HepG2 (cell line): ENCODE measurements around the gene SGO1. TPM values are rescaled to one million over a fixed set of nuclear protein-coding genes. Genes with fewer than 3 reads are reported as not detected.
A peak's percentile ranks its signal among the peaks of the same experiment; 100 is the strongest.

Experiments
- CC2D1A ChIP-seq: sonication (generic); formaldehyde crosslinking; IDR thresholded peaks from 2 replicates; pipeline ENCODE4 v1.8.1; 2023; ENCODE audit warnings: mild to moderate bottlenecking, missing genetic modification reagents
- EEA1 ChIP-seq: sonication (generic); formaldehyde crosslinking; IDR thresholded peaks from 2 replicates; pipeline ENCODE4 v1.5.1; 2020; ENCODE audit warnings: mild to moderate bottlenecking, missing genetic modification reagents, borderline replicate concordance
- FOXC1 ChIP-seq: sonication (generic); formaldehyde crosslinking; IDR thresholded peaks from 2 replicates; pipeline ENCODE4 v1.8.0; 2022; ENCODE audit warnings: mild to moderate bottlenecking, missing genetic modification reagents, borderline replicate concordance
- HOXA9 ChIP-seq: sonication (generic); formaldehyde crosslinking; IDR thresholded peaks from 2 replicates; pipeline ENCODE4 v1.8.1; 2022; ENCODE audit warnings: missing genetic modification reagents, mild to moderate bottlenecking, moderate library complexity, borderline replicate concordance
- IKZF4 ChIP-seq: sonication (generic); formaldehyde crosslinking; IDR thresholded peaks from 2 replicates; pipeline ENCODE4 v1.5.1; 2020; ENCODE audit warnings: borderline replicate concordance, mild to moderate bottlenecking, low read depth, missing genetic modification reagents; ENCODE audit errors: not compliant biosample characterization
- NR2F2 ChIP-seq: IDR thresholded peaks from 2 replicates; pipeline ENCODE4 v1.6.1; 2012; ENCODE audit warnings: low read depth, inconsistent platforms, borderline replicate concordance
- PAWR ChIP-seq: sonication (generic); formaldehyde crosslinking; IDR thresholded peaks from 2 replicates; pipeline ENCODE4 v1.4.0; 2020; ENCODE audit warnings: missing genetic modification reagents, mild to moderate bottlenecking, borderline replicate concordance
- SRF ChIP-seq: IDR thresholded peaks from 2 replicates; pipeline ENCODE4 v1.6.1; 2011; ENCODE audit warnings: mild to moderate bottlenecking, low read depth, low read length, moderate library complexity
- SSRP1 ChIP-seq: IDR thresholded peaks from 2 replicates; pipeline ENCODE4 v1.6.1; 2016; ENCODE audit warnings: control low read depth
- TARDBP ChIP-seq: sonication (generic); formaldehyde crosslinking; IDR thresholded peaks from 2 replicates; pipeline ENCODE4 v1.8.0; 2022; ENCODE audit warnings: mild to moderate bottlenecking, missing genetic modification reagents
- TBL1XR1 ChIP-seq: fragments of 150-350 bp; IDR thresholded peaks from 2 replicates; pipeline ENCODE4 v1.6.1; 2014; ENCODE audit warnings: borderline replicate concordance, low read length; ENCODE audit not compliant: partially characterized antibody
- TCF7 ChIP-seq: sonication (generic); IDR thresholded peaks from 2 replicates; pipeline ENCODE4 v1.6.1; 2016; ENCODE audit warnings: antibody characterized with exemption, low read depth
- ZFP41 ChIP-seq: sonication (generic); formaldehyde crosslinking; IDR thresholded peaks from 2 replicates; pipeline ENCODE4 v1.4.0; 2020; ENCODE audit warnings: mild to moderate bottlenecking, missing genetic modification reagents, borderline replicate concordance
- ZNF121 ChIP-seq: sonication (generic); formaldehyde crosslinking; IDR thresholded peaks from 2 replicates; pipeline ENCODE4 v1.5.0; 2020; ENCODE audit warnings: mild to moderate bottlenecking, missing genetic modification reagents
- ZNF251 ChIP-seq: sonication (generic); formaldehyde crosslinking; IDR thresholded peaks from 2 replicates; pipeline ENCODE4 v1.9.0; 2021; ENCODE audit warnings: mild to moderate bottlenecking, missing genetic modification reagents
- ZNF326 ChIP-seq: sonication (generic); formaldehyde crosslinking; IDR thresholded peaks from 2 replicates; pipeline ENCODE4 v1.4.0; 2020; ENCODE audit warnings: missing genetic modification reagents, borderline replicate concordance
- ZNF552 ChIP-seq: sonication (generic); formaldehyde crosslinking; IDR thresholded peaks from 2 replicates; pipeline ENCODE4 v1.9.0; 2022; ENCODE audit warnings: missing genetic modification reagents, mild to moderate bottlenecking, borderline replicate concordance
- ZNF562 ChIP-seq: sonication (generic); formaldehyde crosslinking; IDR thresholded peaks from 2 replicates; pipeline ENCODE4 v1.8.0; 2022; ENCODE audit warnings: missing genetic modification reagents, borderline replicate concordance
- ZNF672 ChIP-seq: sonication (generic); formaldehyde crosslinking; IDR thresholded peaks from 2 replicates; pipeline ENCODE4 v1.8.1; 2022; ENCODE audit warnings: missing genetic modification reagents
- ZNF775 ChIP-seq: sonication (generic); formaldehyde crosslinking; IDR thresholded peaks from 2 replicates; pipeline ENCODE4 v1.4.0; 2020; ENCODE audit warnings: missing genetic modification reagents, mild to moderate bottlenecking, moderate library complexity, borderline replicate concordance
- polyA plus RNA-seq, 8 experiments: library from polyadenylated mRNA; depleted of rRNA in 3 of 8; stranded (reverse) in 7 of 8; unstranded in 1 of 8; fragments of >200 nt; fragmentation: Illumina TruSeq in 4 of 8; extraction: Trizol in 4 of 8; gene quantifications; 2 replicates each; pipeline versions ENCODE4 v1.2.1 to v1.2.3, GENCODE V29; 2011 to 2016; ENCODE audit warnings: low read depth in 4 of 8, missing spikeins in 1 of 8, mixed read lengths in 1 of 8; ENCODE audit not compliant: insufficient read depth in 1 of 8
- total RNA-seq, 5 experiments: library from RNA; depleted of rRNA; stranded (reverse); fragments of >200 nt; fragmentation: Illumina TruSeq; extraction: Trizol; gene quantifications; 2 replicates each; pipeline ENCODE4 v1.2.3, GENCODE V29; 2016; ENCODE audit warnings: low read depth in 1 of 5
- TF ChIP-seq, protein P1 (sequence below): IDR thresholded peaks from 2 replicates; pipeline ENCODE4 v1.4.0; 2020; ENCODE audit warnings: mild to moderate bottlenecking, missing genetic modification reagents
- TF ChIP-seq, protein P2 (sequence below): sonication (generic); formaldehyde crosslinking; IDR thresholded peaks from 2 replicates; pipeline ENCODE4 v1.5.1; 2020; ENCODE audit warnings: missing genetic modification reagents, mild to moderate bottlenecking, borderline replicate concordance
- TF ChIP-seq, protein P3 (sequence below): sonication (generic); formaldehyde crosslinking; IDR thresholded peaks from 2 replicates; pipeline ENCODE4 v1.9.0; 2021; ENCODE audit warnings: missing genetic modification reagents, mild to moderate bottlenecking, borderline replicate concordance

Gene SGO1
- total and polyA plus RNA-seq, 2 of the 13 experiments (the other 11 are each of a cell fraction or from before 2014, with no cell fraction given): 2.1 to 16.1 TPM

DNA sequence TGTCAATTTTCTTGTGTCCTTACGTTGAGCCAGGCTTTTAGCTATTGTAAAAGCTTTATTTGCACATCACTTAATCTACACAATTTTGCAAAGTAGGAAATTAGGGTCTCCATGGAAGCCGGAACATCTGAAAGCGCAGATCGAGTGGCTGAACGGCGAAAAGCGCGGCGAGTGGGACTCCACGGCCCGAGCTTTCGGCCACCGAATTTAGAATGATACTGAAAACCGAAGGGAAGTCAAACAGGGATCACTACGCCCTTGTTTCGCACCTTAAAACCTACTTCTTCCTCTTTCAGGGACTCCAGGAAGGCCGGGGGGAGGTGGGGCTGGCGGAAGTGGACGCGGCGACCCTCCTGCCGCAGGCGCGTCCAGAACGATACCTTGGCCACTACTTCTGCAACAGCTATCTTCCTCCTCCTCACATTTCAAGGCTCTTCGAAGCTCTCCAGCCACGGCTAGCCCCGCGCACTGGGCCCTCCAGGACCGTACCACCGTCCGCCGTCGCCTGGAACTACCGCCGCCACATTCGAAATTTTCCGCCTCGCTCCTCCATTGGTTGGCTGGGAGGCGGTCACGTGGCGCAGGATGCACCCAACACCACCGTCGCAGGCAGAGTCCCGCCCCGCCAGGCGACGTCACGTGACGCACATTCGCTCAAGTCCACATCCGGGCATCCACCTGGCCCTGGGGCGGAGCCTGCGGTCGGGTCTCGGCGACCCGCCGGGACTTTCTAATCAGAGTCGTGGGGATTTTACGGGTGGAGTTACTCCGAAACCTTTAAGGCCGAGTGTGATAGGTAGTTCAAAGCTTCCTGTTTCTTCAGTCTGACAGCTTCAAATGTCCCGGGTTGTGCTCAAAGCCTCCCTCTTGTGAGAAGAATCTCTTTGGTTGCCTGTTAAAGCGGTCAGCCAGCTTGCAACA lies at the start of gene SGO1 (continued):
- no peak for TF ChIP-seq PAWR (CRISPR knock-in tag)
- TF ChIP-seq EEA1 (CRISPR knock-in tag): no peak
- TF ChIP-seq NR2F2: no peak
- no peak; the same call in 1 of the 2 replicates for TF ChIP-seq ZNF121 (CRISPR knock-in tag)
- TF ChIP-seq TARDBP (CRISPR knock-in tag): peak; percentile 69
- no peak for TF ChIP-seq ZNF672 (CRISPR knock-in tag)
- no peak for TF ChIP-seq HOXA9
- TF ChIP-seq ZNF326 (CRISPR knock-in tag): no peak
- TF ChIP-seq ZFP41 (CRISPR knock-in tag): 0 out of 2 replicates have a peak, but pooled peaks have one; percentile 39
- no peak for TF ChIP-seq TCF7
- TF ChIP-seq ZNF562: no peak
- TF ChIP-seq, protein P1, sequence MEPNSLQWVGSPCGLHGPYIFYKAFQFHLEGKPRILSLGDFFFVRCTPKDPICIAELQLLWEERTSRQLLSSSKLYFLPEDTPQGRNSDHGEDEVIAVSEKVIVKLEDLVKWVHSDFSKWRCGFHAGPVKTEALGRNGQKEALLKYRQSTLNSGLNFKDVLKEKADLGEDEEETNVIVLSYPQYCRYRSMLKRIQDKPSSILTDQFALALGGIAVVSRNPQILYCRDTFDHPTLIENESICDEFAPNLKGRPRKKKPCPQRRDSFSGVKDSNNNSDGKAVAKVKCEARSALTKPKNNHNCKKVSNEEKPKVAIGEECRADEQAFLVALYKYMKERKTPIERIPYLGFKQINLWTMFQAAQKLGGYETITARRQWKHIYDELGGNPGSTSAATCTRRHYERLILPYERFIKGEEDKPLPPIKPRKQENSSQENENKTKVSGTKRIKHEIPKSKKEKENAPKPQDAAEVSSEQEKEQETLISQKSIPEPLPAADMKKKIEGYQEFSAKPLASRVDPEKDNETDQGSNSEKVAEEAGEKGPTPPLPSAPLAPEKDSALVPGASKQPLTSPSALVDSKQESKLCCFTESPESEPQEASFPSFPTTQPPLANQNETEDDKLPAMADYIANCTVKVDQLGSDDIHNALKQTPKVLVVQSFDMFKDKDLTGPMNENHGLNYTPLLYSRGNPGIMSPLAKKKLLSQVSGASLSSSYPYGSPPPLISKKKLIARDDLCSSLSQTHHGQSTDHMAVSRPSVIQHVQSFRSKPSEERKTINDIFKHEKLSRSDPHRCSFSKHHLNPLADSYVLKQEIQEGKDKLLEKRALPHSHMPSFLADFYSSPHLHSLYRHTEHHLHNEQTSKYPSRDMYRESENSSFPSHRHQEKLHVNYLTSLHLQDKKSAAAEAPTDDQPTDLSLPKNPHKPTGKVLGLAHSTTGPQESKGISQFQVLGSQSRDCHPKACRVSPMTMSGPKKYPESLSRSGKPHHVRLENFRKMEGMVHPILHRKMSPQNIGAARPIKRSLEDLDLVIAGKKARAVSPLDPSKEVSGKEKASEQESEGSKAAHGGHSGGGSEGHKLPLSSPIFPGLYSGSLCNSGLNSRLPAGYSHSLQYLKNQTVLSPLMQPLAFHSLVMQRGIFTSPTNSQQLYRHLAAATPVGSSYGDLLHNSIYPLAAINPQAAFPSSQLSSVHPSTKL (CRISPR knock-in tag): peak; percentile 61; the same call in 1 of the 2 replicates
- TF ChIP-seq SSRP1: no peak
- TF ChIP-seq, protein P2, sequence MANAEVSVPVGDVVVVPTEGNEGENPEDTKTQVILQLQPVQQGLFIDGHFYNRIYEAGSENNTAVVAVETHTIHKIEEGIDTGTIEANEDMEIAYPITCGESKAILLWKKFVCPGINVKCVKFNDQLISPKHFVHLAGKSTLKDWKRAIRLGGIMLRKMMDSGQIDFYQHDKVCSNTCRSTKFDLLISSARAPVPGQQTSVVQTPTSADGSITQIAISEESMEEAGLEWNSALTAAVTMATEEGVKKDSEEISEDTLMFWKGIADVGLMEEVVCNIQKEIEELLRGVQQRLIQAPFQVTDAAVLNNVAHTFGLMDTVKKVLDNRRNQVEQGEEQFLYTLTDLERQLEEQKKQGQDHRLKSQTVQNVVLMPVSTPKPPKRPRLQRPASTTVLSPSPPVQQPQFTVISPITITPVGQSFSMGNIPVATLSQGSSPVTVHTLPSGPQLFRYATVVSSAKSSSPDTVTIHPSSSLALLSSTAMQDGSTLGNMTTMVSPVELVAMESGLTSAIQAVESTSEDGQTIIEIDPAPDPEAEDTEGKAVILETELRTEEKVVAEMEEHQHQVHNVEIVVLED (CRISPR knock-in tag): peak; percentile 78
- TF ChIP-seq TBL1XR1: peak; percentile 45
- 0 out of 2 replicates have a peak, but pooled peaks have one; percentile 58 for TF ChIP-seq ZNF775
- no peak for TF ChIP-seq IKZF4 (CRISPR knock-in tag)
- TF ChIP-seq SRF: no peak
- TF ChIP-seq ZNF552: no peak
- no peak for TF ChIP-seq ZNF251
- peak; percentile 82; the same call in 1 of the 2 replicates for TF ChIP-seq FOXC1 (CRISPR knock-in tag)
- TF ChIP-seq CC2D1A: no peak
- TF ChIP-seq, protein P3, sequence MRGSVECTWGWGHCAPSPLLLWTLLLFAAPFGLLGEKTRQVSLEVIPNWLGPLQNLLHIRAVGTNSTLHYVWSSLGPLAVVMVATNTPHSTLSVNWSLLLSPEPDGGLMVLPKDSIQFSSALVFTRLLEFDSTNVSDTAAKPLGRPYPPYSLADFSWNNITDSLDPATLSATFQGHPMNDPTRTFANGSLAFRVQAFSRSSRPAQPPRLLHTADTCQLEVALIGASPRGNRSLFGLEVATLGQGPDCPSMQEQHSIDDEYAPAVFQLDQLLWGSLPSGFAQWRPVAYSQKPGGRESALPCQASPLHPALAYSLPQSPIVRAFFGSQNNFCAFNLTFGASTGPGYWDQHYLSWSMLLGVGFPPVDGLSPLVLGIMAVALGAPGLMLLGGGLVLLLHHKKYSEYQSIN: no peak
